ENCODE data around the gene CDADC1. TPM values are rescaled to one million over a fixed set of nuclear protein-coding genes. Genes with fewer than 3 reads are reported as not detected.

The CDADC1 gene
- total and polyA plus RNA-seq, 2 donors (not counting 1 experiment from before 2014, with no cell fraction given), result 6.1 to 6.6 TPM

DNA sequence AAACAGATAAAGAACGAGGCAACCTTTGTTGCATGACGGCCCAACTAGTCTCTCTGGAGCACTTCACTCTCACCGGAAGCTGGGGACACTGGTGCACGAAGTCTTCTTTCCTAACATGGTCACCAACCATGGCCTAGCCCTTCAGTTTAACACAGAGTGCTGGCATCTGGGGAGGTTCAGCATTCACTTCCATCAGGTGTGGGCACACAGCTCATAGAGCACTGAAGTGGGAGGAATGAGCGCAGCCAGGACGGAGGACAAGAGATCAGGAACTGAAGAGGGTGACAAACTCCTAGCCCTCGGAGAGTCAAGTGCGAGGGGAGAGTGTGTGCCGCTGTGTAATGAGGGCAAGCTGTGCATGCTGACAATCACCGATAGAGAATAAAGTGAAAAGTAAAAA is 92.4 kb downstream of the CDADC1 start:
- Histone ChIP-seq H3K27ac (ENCODE audit: insufficient read depth, low read length) (no peak overlapping the region), H3K4me2 (ENCODE audit: extremely low read depth, insufficient read depth, low read length) (no peak overlapping the region), H3K79me2 (ENCODE audit: control insufficient read depth, insufficient read depth, low read length) (no peaks in the 10 kb centered on the region), H3K4me3 (replicated peaks in 1 of 4; ENCODE audit: control extremely low read depth in 1 of 4, insufficient read depth in 1 of 4, low read depth in 3 of 4, low read length in 4 of 4) (no peak overlapping the region), H3K36me3 (ENCODE audit: control insufficient read depth, insufficient read depth, low read length) (no peaks in the 10 kb centered on the region), H4K20me1 (ENCODE audit: control insufficient read depth, extremely low read depth, insufficient read depth, low read length) (no peaks in the 10 kb centered on the region), H3K9me3 (ENCODE audit: control insufficient read depth, insufficient read depth, low read depth, low read length) (no peaks in the 10 kb centered on the region), H2AFZ (ENCODE audit: low read length) (no peak overlapping the region), H3K4me1 (ENCODE audit: control insufficient read depth, extremely low read depth, insufficient read depth, low read length) (no peaks in the 10 kb centered on the region), H3K9ac (ENCODE audit: insufficient read depth, low read length) (no peak overlapping the region), H3K27me3 (ENCODE audit: control insufficient read depth, insufficient read depth, low read length) (no peaks in the 10 kb centered on the region)
- no peak for DNase-seq (ENCODE audit: low read depth in 2 of 2)
- TF ChIP-seq EZH2 (IDR thresholded peaks at IDR 0.05; ENCODE audit: low read length, missing control alignments), result no peak
- TF ChIP-seq, protein P1, sequence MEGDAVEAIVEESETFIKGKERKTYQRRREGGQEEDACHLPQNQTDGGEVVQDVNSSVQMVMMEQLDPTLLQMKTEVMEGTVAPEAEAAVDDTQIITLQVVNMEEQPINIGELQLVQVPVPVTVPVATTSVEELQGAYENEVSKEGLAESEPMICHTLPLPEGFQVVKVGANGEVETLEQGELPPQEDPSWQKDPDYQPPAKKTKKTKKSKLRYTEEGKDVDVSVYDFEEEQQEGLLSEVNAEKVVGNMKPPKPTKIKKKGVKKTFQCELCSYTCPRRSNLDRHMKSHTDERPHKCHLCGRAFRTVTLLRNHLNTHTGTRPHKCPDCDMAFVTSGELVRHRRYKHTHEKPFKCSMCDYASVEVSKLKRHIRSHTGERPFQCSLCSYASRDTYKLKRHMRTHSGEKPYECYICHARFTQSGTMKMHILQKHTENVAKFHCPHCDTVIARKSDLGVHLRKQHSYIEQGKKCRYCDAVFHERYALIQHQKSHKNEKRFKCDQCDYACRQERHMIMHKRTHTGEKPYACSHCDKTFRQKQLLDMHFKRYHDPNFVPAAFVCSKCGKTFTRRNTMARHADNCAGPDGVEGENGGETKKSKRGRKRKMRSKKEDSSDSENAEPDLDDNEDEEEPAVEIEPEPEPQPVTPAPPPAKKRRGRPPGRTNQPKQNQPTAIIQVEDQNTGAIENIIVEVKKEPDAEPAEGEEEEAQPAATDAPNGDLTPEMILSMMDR (conservative IDR thresholded peaks at IDR 0.05 in 1 of 2, IDR thresholded peaks at IDR 0.05 in 1 of 2; ENCODE audit: low read depth in 1 of 2, low read length in 2 of 2), result no peak

DNA sequence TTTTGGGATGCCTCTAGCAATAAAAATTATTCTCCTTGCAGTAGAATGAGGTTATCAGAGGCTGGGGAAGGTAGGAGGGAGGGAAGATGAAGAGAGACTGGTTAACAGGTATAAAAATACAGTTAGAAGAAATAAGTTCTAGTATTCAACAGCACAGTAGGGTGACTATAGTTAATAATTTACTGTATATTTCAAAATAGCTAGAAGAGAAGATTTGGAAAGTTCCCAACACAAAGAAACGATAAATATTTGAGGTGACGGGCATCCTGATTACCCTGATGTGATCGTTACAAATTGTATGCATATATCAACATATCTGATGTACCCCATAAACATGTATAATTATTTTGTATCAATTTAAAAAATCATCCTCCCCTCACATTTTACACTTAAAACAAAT is 93.8 kb downstream of the CDADC1 start:
- Histone ChIP-seq H3K4me3 (replicated peaks in 1 of 4; ENCODE audit: control extremely low read depth in 1 of 4, insufficient read depth in 1 of 4, low read depth in 3 of 4, low read length in 4 of 4) (no peak overlapping the region), H4K20me1 (ENCODE audit: control insufficient read depth, extremely low read depth, insufficient read depth, low read length) (no peaks in the 10 kb centered on the region), H3K9ac (ENCODE audit: insufficient read depth, low read length) (no peak overlapping the region), H3K27me3 (ENCODE audit: control insufficient read depth, insufficient read depth, low read length) (no peaks in the 10 kb centered on the region), H3K4me1 (ENCODE audit: control insufficient read depth, extremely low read depth, insufficient read depth, low read length) (no peaks in the 10 kb centered on the region), H3K36me3 (ENCODE audit: control insufficient read depth, insufficient read depth, low read length) (no peaks in the 10 kb centered on the region), H3K9me3 (ENCODE audit: control insufficient read depth, insufficient read depth, low read depth, low read length) (no peaks in the 10 kb centered on the region), H3K4me2 (ENCODE audit: extremely low read depth, insufficient read depth, low read length) (no peak overlapping the region), H3K79me2 (ENCODE audit: control insufficient read depth, insufficient read depth, low read length) (no peaks in the 10 kb centered on the region), H3K27ac (ENCODE audit: insufficient read depth, low read length) (no peak overlapping the region), H2AFZ (ENCODE audit: low read length) (no peak overlapping the region)
- no peak for TF ChIP-seq EZH2 (IDR thresholded peaks at IDR 0.05; ENCODE audit: low read length, missing control alignments)
- TF ChIP-seq, protein P1 (conservative IDR thresholded peaks at IDR 0.05 in 1 of 2, IDR thresholded peaks at IDR 0.05 in 1 of 2; ENCODE audit: low read depth in 1 of 2, low read length in 2 of 2), result no peak
- DNase-seq (ENCODE audit: low read depth in 2 of 2), result no peak

DNA sequence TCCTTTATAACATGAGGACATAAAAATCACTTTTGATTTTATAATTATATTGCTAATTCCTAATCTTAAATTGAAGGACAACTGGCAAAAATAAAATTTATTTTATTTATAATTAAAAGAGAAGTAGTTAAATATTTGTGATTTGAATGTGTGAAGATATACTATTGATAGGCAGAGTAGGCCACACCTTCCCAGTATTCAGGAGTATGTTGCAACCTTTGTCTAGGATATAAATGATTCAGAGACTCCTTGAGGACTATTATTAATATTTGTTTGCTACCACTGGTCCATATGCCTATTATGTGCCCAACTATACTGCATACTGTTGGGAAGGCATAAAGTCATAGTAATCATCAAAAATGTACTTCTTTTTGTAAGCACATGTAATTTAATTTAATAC is 94.2 kb downstream of the CDADC1 start:
- Histone ChIP-seq H3K79me2 (ENCODE audit: control insufficient read depth, insufficient read depth, low read length) (no peaks in the 10 kb centered on the region), H3K9ac (ENCODE audit: insufficient read depth, low read length) (no peak overlapping the region), H3K9me3 (ENCODE audit: control insufficient read depth, insufficient read depth, low read depth, low read length) (no peaks in the 10 kb centered on the region), H3K27ac (ENCODE audit: insufficient read depth, low read length) (no peak overlapping the region), H4K20me1 (ENCODE audit: control insufficient read depth, extremely low read depth, insufficient read depth, low read length) (no peaks in the 10 kb centered on the region), H2AFZ (ENCODE audit: low read length) (no peak overlapping the region), H3K36me3 (ENCODE audit: control insufficient read depth, insufficient read depth, low read length) (no peaks in the 10 kb centered on the region), H3K4me1 (ENCODE audit: control insufficient read depth, extremely low read depth, insufficient read depth, low read length) (no peaks in the 10 kb centered on the region), H3K27me3 (ENCODE audit: control insufficient read depth, insufficient read depth, low read length) (no peaks in the 10 kb centered on the region), H3K4me2 (ENCODE audit: extremely low read depth, insufficient read depth, low read length) (no peak overlapping the region), H3K4me3 (replicated peaks in 1 of 4; ENCODE audit: control extremely low read depth in 1 of 4, insufficient read depth in 1 of 4, low read depth in 3 of 4, low read length in 4 of 4) (no peak overlapping the region)
- TF ChIP-seq EZH2 (IDR thresholded peaks at IDR 0.05; ENCODE audit: low read length, missing control alignments), result no peak
- TF ChIP-seq, protein P1 (conservative IDR thresholded peaks at IDR 0.05 in 1 of 2, IDR thresholded peaks at IDR 0.05 in 1 of 2; ENCODE audit: low read depth in 1 of 2, low read length in 2 of 2), result no peak
- DNase-seq (ENCODE audit: low read depth in 2 of 2), result no peak
